Measurements from ENCODE around the gene CASS4. TPM values are rescaled to one million over a fixed set of nuclear protein-coding genes. Genes with fewer than 3 reads are reported as not detected.

Gene CASS4
- total RNA-seq, 1 donor: 3.5 TPM

GRCh38 chr20:56461576-56461975, 49.5 kb downstream of the CASS4 start:
- DNase-seq (ENCODE audit: low read depth): no peak
- H3K4me3 ChIP-seq (ENCODE audit: low read depth, low read length): no peak overlapping the region
- TF ChIP-seq CTCF (IDR thresholded peaks at IDR 0.05; ENCODE audit: insufficient read depth, low read depth, low read length): no peak

DNA sequence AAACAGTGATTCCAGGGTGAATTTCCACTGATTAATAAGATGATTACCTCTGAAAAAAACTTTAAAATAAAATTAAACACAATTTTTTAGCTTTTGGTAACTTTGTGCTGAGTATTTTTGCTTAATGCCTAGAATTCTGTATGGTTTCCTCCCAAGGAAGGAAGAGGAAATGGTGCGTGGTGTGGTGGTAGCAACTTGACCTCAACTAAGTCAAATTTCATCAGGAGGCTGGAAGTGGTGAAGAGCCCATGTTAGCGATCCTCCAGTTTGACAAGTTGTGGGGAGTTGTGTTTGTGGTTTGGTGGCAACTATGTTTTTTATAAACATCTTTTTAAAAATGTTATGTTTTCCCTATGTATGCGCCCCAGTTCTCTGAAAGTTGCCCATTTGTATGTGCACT, 51.4 kb downstream of the CASS4 start:
- no peak for DNase-seq (ENCODE audit: low read depth)
- no peak for TF ChIP-seq CTCF (IDR thresholded peaks at IDR 0.05; ENCODE audit: insufficient read depth, low read depth, low read length)

DNA sequence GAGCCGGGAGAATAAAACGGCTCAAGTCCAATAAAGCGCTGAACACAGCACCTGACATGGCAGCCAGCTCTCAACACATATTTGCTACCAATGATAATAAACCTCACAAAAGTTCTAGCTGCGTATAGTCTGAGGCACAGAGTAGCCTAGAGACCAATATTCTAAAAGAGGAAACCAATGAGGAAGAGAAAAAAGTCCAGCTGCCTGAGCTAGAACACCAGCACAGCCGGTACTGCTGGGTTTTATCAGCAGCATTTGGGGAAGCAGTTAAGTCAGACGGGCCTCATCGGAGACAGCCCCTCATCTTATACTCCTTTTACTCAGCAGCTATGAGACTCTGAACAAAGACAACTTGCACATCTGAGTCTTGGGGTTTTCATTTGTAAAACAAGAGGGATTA, 53.9 kb downstream of the CASS4 start:
- no peak overlapping the region for H3K4me3 ChIP-seq (ENCODE audit: low read depth, low read length)
- DNase-seq (ENCODE audit: low read depth): no peak
- no peak for TF ChIP-seq CTCF (IDR thresholded peaks at IDR 0.05; ENCODE audit: insufficient read depth, low read depth, low read length)

More for the DNA sequence above, 51.4 kb downstream of the CASS4 start:
- no peak overlapping the region for H3K4me3 ChIP-seq (ENCODE audit: low read depth, low read length)

DNA sequence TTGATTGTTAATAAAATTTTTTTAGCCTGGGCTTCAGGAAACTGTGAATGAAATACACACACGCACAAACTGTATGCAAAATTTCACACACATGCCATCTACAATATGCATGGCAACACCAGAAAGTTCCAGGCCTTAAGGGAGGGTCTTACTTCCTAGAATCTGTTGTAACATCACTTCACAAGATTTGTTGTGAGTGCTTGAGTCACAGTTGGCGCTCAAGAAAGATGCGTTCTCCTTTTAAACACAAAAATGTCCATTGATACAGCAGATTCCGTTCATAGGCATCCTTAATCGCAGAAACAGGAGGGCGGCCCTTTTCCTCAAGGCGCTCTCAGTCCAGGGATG, 55.9 kb downstream of the CASS4 start:
- DNase-seq (ENCODE audit: low read depth): no peak
- H3K4me3 ChIP-seq (ENCODE audit: low read depth, low read length): peak overlapping the region; percentile 94
- no peak for TF ChIP-seq CTCF (IDR thresholded peaks at IDR 0.05; ENCODE audit: insufficient read depth, low read depth, low read length)

DNA sequence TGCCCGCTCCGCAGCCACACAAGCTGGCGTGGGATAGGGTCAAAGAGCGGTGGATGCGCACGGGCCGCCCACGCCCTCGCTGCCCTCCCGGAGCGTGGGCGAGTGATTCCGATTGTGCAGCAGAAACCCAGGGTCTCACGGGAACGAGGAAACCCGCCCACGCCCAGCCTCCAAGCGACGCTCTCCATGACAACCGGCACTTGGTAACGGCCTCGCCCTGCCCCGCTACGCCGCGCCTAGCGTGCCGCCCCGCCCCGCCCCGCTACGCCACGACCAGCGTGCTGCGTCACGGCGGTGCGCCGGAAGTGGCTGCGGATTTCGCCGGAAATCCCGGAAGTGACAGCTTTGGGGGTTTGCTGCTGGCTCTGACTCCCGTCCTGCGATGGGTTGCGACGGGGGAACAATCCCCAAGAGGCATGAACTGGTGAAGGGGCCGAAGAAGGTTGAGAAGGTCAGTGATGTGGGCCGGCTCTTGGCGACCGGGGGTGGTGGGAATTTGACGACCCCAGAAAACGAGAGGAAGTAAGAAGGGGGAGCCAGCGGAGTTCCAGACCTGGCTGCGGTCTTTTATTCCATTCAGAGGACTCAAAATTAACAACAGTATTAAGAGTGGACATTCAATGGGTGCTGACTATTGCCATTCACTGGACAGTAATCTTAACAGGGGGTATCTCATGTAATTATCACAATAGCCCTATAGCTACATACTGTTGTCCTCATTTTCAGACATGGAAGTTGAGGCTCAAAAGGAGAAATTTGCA, 56.4 kb downstream of the CASS4 start, which contains the start of gene RTF2:
TSS of gene RTF2 (plus strand) at position 312 of the 761 bp plus-strand sequence. CDS start at position 383, 71 bp downstream.
- no peak for TF ChIP-seq CTCF (IDR thresholded peaks at IDR 0.05; ENCODE audit: insufficient read depth, low read depth, low read length)
- peak within 1 kb of the TSS; percentile 94 for H3K4me3 ChIP-seq (ENCODE audit: low read depth, low read length)
- peak; percentile 95 for DNase-seq (ENCODE audit: low read depth)

DNA sequence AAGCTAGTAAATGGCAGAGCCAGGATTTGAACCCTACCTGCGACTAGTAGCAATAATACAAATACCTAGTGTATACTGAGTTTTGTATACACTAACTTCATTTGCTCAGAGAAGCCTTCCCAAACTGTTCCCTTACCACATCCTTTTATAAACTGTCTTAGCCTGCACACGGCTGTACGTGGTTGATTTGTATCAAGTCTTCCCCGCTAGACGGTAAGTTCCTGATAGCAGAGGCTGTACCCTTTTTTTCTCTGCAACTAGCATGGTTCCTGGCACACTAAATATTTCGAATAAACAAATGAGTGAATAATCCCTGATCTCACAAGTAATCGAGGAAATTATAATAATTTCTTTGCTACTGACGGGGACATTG, 57.0 kb downstream of the CASS4 start:
- no peak for TF ChIP-seq CTCF (IDR thresholded peaks at IDR 0.05; ENCODE audit: insufficient read depth, low read depth, low read length)
- DNase-seq (ENCODE audit: low read depth): peak; percentile 4
- peak overlapping the region; percentile 94 for H3K4me3 ChIP-seq (ENCODE audit: low read depth, low read length)

DNA sequence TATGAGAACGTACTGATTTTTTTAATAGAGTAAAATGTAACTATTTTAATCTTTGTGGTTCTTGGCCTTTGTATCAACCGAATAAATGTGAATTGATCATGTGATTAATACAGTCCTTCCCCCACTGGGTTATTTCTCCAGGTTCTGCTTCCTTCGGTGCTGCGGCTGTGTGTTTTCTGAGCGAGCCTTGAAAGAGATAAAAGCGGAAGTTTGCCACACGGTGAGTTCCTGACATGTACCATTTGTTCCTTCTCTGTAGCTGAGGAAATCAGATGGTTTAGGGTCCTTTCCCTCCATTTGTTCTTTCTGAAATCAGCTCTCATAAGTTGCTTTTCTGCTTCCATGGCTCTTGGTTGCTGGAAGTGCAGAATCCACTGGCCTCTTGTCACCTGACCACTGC, 71.9 kb downstream of the CASS4 start:
- no peak for DNase-seq (ENCODE audit: low read depth)
- no peak overlapping the region for H3K4me3 ChIP-seq (ENCODE audit: low read depth, low read length)
- TF ChIP-seq CTCF (IDR thresholded peaks at IDR 0.05; ENCODE audit: insufficient read depth, low read depth, low read length): no peak
